ENCODE data around the gene ANXA10.

DNA sequence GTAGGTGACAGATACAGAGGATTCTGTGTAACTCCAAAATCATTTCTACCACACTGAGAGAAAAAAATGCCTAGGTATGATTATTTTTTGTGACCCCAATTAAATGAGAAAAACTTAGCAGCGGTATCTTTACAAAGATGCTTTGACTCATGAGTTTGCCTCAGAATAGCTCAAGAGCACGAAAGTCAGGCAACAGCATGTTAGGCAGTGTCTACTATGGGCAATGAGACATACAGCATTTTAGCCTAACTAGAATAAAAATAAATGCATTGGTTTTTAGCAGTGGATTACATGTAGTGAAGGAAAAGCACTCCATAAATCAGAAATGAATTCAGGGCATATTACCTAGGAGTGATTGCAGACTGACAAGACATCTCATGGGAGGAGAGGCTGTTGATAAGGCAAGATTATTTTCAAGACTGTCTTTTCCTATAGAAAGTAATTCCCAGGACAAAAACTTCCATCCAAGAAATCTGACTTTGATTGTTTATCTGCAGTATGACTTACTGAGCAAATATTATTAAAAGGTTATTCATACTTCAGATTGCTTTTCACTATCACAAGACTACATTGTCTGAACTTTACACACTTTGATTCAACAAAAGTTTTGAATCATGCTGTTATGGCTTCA lies 3.6 kb downstream of the ANXA10 start:
- TF ChIP-seq, protein P1, sequence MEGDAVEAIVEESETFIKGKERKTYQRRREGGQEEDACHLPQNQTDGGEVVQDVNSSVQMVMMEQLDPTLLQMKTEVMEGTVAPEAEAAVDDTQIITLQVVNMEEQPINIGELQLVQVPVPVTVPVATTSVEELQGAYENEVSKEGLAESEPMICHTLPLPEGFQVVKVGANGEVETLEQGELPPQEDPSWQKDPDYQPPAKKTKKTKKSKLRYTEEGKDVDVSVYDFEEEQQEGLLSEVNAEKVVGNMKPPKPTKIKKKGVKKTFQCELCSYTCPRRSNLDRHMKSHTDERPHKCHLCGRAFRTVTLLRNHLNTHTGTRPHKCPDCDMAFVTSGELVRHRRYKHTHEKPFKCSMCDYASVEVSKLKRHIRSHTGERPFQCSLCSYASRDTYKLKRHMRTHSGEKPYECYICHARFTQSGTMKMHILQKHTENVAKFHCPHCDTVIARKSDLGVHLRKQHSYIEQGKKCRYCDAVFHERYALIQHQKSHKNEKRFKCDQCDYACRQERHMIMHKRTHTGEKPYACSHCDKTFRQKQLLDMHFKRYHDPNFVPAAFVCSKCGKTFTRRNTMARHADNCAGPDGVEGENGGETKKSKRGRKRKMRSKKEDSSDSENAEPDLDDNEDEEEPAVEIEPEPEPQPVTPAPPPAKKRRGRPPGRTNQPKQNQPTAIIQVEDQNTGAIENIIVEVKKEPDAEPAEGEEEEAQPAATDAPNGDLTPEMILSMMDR (IDR thresholded peaks at IDR 0.05): no peak
- TF ChIP-seq SIN3A (IDR thresholded peaks at IDR 0.05; ENCODE audit: borderline replicate concordance, insufficient read depth, low read depth, low read length): no peak
- TF ChIP-seq, protein P2, sequence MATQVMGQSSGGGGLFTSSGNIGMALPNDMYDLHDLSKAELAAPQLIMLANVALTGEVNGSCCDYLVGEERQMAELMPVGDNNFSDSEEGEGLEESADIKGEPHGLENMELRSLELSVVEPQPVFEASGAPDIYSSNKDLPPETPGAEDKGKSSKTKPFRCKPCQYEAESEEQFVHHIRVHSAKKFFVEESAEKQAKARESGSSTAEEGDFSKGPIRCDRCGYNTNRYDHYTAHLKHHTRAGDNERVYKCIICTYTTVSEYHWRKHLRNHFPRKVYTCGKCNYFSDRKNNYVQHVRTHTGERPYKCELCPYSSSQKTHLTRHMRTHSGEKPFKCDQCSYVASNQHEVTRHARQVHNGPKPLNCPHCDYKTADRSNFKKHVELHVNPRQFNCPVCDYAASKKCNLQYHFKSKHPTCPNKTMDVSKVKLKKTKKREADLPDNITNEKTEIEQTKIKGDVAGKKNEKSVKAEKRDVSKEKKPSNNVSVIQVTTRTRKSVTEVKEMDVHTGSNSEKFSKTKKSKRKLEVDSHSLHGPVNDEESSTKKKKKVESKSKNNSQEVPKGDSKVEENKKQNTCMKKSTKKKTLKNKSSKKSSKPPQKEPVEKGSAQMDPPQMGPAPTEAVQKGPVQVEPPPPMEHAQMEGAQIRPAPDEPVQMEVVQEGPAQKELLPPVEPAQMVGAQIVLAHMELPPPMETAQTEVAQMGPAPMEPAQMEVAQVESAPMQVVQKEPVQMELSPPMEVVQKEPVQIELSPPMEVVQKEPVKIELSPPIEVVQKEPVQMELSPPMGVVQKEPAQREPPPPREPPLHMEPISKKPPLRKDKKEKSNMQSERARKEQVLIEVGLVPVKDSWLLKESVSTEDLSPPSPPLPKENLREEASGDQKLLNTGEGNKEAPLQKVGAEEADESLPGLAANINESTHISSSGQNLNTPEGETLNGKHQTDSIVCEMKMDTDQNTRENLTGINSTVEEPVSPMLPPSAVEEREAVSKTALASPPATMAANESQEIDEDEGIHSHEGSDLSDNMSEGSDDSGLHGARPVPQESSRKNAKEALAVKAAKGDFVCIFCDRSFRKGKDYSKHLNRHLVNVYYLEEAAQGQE (IDR thresholded peaks at IDR 0.05; ENCODE audit: insufficient read depth in 1 of 2, low read depth in 2 of 2, low read length in 1 of 2): no peak
